ENCODE measurements around the gene ZWILCH.
"Not testable (repeated sequence)": the region's sequence is repeated elsewhere in the genome, so short reads cannot be mapped to it uniquely, and the experiment has no call there.

ZWILCH gene

DNA sequence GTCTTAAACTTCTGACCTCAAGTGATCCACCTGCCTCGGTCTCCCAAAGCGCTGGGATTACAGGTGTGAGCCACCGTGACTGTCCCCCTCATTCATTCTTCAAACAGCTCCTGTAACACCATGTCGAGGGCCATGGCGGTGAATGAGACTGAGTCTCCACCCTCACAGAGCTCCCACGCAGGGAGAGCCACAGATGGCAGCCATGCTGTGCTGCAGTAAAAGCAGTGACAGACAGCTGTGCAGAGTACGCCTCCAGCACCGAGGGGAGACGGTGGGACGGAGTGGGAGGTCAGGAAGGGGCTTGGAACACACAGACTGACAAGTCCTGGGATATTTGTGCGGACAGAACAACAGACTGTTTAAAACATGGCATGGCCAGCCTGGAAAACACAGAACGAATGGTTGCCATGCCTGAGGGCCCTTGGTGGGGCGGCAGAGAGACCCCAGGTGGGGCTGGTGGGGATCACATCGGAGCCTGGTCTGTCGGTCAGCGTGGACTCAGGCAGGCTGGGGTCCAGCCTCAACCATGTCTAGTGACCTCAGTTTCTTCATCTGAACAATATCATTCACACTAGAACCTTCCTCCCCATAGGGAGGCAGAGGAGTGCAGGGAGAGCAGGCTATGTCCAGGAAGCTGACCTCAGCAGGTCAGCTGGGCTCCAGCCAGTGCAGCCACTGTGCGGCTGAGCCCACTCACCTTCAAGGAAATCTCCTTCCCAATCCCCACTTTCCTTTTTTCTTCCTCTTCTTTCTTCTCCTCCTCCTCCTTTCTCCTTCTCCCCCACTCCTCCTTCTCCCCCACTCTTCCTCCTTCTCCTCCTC is 81.2 kb downstream of the ZWILCH start:
- DNase-seq = no peak

DNA sequence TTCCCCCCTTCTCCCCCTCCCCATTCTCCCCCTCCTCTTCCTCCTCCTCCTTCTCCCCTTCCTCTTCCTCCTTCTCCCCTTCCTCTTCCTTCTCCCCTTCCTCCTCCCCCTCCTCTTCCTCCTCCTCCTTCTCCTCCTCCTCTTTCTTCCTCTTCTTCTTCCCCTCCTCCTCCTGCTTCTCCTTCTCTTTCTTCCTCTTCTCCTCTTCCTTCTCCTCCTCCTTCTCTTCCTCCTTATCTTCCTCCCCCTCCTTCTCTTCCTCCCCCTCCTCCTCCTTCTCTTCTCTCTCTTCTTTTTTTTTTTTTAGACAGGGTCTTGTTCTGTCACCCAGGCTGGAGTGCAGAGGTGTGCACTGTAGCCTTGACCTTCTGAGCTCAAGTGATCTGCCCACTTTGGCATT is 81.9 kb downstream of the ZWILCH start:
- no peak for DNase-seq

DNA sequence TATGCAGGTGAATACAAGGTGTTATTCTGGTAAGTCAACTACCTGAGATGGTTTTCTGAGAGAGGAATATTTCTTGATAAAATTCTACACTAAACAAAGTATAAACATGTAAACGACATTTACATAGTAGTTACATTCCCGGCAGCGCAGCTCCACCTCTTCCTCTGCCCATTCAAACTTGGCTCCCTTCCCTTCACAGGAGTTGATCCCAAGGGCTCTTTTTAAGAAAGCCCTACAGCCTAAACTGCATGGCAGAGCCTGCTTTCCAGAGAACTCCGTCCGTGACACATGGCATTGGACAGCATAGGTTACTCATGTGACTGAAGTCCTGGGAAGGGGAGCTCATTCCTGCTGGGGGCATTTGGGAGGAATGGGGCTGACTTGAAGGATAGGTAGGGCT is 82.6 kb downstream of the ZWILCH start:
- no peak for DNase-seq

DNA sequence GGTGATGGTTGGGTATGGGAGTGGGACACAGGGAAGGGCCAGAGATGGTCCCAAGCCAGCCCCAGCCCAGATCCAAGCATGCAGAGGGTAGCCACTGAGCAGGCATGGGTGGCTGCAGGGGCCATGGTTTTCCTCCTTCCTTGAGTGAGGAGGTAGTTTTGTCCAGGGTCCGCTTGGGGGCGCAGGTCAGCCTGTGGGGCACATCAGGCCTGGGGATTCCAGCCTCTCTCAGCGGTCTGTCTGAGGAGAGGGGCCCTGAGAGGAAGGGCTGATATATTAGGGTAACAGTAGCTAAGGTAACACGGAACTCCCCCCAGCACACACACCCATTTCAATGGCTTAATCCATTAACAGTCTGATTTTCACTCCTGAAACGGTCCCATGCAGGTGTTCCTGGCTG is 83.4 kb downstream of the ZWILCH start:
- DNase-seq = no peak

DNA sequence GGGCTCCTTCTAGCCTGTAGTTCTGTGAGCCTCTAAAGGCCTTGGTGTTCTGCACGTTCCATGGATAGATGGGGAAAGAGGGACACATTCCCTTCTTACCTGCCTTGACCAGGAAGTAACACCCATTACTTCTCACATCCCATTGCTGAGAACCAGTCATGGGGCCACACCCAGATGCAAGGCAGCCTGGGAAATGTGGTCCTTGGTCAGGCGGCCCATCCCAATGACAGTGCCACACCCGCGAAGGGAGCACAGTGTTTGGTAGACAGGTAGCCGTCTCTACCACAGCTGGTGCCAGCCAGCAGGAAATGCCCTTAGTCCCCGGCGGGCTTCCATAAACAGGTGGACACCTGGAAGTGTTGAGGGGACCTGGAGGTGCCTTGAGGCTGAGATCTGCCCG is 83.8 kb downstream of the ZWILCH start:
- DNase-seq = no peak

DNA sequence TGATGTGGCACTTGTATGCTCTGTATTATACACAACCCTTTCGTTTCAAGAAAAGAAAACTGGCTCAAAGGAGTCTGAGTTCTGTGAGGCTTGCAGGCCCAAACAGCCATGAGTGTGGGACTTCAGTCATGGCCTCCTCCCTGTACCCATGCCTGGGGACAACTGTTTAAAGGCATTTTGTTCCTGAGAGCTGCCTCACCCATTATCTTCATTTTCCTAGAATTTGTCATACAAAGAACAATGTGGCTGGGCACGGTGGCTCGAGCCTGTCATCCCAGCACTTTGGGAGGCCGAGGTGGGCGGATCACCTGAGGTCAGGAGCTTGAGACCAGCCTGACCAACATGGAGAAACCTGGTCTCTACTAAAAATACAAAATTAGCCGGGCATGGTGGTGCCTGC is 84.3 kb downstream of the ZWILCH start:
- DNase-seq = not testable (repeated sequence)

DNA sequence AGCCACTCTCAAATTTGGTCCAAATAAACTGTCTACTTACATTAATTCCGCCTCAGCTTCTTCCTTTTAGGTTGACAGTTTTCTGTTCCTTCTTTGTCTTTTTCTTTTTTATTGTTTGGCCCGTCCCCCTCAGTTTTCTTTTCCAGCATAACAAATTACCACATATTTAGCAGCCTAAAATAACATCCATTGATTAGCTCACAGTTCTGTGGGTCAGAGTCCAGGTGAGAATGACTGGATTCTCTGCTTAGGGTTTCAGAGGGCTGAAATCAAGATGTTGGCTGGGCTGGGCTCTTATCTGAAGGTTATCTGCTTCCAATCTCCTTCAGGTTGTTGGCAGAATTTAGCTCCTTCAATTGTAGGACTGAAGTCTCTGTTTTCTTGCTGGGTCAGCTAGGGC is 85.3 kb downstream of the ZWILCH start:
- no peak for DNase-seq

DNA sequence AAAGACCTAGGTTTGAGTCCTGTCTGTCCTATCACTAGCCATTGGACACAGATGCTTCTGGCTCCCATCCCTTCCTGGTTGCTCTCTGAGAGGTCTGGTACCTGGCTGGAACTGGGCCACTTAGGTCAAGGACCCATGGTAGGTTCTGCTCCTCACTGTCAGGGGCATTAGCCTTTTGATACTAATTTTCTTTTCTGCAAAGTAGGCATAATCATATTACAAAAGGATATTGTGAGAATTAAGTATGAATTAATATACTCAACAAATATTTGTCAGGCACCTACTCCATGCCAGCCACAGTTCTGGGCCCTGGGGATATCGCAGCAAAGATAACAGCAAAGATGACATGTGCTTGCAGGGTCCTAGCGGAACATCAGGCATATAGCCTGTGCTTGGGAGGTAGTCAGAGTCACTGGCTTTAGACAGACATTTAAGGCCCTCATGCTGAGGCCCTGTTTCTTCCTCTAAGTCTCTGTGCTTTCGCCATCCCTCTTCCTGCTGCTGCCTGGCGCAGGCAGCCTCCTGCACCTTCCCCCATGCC is 86.3 kb downstream of the ZWILCH start:
- DNase-seq = no peak

DNA sequence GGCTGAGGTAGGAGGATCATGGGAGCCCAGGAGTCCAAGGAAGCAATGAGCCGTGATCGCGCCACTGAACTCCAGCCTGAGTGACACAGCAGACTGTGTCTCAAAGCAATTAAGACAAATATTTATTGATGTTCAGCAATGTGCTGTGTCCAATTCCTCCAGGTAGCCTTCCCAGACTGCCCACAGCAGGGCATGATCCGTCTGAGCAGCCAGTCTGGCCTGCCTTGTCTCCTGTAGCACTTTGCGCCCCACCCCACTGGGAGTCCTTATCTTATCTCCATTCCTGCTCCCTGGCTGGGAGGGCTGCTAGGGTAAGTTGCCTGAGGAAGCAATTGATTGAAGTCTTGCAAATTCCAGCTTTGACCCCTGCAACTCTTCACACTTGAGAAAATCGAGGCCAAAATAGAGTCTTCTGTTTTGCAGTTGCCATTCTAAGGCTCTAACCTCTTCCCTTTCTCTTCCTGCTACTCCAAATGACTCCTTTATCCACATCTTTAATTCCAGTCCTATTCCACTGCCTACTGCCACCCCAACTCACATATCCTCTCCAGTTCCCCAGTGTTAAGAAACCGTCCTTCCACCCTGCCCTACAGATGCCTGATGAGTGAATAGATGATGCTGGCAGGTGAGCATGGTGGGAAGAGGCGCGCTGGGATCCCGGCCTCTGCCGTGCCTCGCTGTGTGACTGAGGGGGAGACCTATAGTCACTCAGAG is 87.5 kb downstream of the ZWILCH start:
- no peak for DNase-seq

DNA sequence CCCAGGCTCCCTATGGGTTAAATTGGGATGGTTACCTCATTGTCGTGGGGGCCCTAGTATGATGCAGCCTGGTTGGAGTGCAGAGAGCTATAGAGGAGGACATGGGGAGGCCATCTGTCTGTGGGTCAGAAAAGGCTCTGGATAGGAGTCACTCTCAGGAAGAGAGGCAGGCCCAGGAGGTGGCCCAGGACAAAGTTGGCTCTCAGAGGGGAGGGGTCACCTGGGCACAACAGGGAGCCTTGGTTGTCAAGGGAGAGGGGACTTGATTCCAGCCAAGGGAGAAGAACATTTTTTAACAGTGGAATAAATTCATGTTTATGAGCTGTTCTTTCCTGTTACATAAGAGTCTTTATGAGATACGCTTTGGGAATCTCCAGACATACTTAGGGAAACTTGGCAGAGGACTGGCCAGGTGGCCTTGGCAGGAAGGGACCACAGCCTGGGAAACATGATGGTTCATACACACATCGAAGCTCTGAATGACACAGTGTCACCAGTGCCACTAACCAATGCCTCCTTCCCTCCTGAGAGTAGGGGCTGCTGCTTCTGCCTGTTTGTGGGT is 88.2 kb downstream of the ZWILCH start:
- DNase-seq = no peak

DNA sequence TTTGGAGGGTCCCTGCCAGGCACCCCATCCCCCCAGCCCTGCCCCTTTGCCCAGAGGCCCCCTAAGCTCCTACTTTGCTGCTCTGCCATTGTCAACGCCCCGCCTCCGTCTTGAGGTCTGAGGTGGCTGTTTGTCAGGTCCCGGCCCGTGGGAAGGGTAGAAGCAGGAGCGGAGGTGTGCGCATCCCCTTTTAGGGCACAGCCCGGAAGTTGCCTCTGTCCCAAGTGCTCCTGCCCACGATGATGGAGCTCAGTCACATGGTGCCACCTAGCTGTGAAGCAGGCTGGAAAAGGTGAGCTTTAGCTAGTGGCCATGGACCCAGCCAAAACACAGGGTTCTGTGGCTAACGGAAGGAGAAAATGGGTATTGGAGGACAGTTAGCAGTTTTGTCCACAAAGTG is 89.2 kb downstream of the ZWILCH start:
- DNase-seq = no peak

DNA sequence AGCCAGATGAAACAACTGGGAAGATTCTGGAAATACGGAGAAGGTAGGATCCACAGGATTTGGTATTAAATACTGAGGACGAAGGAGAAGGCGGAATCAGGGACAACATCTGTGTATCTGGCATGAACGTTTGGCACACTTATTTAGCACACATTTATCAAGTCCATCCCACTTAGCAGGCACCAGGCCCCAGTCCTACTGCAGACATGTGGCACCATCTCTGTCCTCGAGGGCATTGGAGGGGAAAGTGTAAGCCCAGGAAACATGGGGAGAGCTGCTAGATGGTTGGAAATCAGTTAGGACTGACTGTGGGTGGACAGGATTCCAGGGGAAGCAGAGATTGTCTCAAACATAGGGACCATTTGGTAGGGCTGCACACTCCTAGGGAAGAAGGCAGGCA is 89.7 kb downstream of the ZWILCH start:
- no peak for DNase-seq

DNA sequence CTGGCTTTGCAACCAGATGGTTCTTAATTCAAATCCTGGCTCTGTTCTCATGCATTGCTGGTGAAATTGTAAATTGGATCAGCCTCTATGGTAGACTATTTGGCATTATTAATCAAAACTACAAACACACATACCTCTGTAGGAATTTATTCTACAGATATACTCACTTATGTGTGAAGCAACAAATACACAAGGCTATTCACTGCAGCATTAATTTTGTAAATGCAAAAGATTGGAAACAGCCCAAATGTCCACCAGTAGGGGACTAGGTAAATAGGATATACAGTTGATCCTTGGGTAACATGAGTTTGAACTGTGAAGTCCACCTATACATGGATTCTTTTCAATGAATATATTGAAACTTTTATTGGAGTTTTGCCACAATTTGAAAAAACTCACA is 90.2 kb downstream of the ZWILCH start:
- no peak for DNase-seq

DNA sequence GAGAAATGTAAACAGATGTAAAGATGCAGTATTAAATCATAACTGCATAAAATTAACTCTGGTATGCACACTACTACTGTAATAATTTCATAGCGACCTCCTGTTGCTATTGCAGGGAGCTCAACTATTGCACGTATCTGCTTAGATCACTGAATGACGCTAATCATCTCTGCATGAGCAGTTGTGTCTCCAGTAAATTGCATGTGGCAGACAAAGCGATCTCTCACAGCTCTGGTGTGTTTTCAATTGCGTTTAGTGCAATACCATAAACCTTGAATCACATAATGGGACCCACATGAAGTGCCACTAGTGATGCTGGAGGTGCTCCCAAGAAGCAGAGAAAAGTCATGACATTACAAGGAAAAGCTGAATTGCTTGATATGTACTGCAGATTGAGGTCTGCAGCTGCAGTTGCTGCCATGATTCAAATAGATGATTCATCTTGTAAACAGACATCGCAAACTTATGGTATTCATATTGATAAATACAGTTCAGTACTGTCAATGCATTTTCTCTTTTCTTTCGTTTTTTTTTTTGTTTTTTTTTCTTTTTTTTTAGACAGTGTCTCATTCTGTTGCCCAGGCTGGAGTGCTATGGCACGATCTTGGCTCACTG is 90.9 kb downstream of the ZWILCH start:
- no peak for DNase-seq

DNA sequence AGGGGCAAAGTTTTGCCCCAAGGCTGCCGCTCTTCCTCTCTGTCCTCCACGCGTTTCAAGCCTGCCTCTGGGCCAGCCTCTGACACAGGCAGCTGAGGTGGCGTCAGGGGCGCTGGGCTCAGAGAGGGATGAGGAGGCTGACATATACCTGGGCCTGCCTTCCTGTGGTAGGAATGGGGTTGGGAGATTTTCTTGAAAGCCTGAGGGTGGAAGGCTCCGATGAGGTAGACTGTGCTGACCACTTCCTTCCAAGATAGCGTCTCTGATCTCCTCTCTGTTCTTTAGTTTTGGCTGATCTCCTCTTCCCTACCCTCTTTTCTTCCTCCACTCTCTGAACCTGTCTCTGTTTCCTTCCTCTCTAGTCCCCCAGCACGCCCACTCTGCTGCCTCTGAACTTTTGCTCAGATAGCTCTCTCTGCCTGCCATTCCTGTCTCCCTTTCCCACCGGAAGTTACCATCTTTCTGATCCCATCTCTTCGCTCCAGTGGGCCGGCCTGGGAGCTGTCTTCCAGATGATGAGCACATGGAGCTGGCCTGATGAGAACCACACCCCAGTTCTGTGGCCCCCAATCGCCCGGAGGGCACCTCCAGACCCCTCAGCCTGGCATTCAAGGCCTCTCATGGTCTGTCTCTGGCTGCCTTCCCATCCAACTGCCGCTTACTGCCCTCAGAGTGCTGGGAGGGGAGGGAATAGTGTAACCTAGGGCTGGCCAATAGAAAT is 93.1 kb downstream of the ZWILCH start:
- DNase-seq = no peak

All from NCI-H1092 treated with DMSO at 0.1 percent for 48 hours (cell line).